KMS-11 (cell line): Measurements from ENCODE around the gene FAM163A.

ENCODE experiments used
- H2AFZ ChIP-seq: fragments of 200-600 bp; sonication (generic); 2 replicates; pipeline ENCODE4 v1.6.1; 2016; ENCODE audit warnings: antibody characterized with exemption, mixed run types, low read depth
- H3K27ac ChIP-seq: fragments of 200-600 bp; sonication (generic); 2 replicates; pipeline ENCODE4 v1.6.1; 2016; ENCODE audit warnings: mild to moderate bottlenecking, mixed run types
- H3K27me3 ChIP-seq: fragments of 200-600 bp; sonication (generic); 2 replicates; pipeline ENCODE4 v1.6.1; 2017; ENCODE audit warnings: mild to moderate bottlenecking, low read depth, mixed run types, moderate library complexity; ENCODE audit not compliant: insufficient read depth
- H3K36me3 ChIP-seq: fragments of 200-600 bp; sonication (generic); 2 replicates; pipeline ENCODE4 v1.6.1; 2017; ENCODE audit warnings: mild to moderate bottlenecking, mixed run types; ENCODE audit not compliant: insufficient read depth
- H3K4me1 ChIP-seq: fragments of 200-600 bp; sonication (generic); 2 replicates; pipeline ENCODE4 v1.6.1; 2016; ENCODE audit warnings: mild to moderate bottlenecking, low read depth, mixed run types; ENCODE audit not compliant: poor library complexity, severe bottlenecking
- H3K4me2 ChIP-seq: fragments of 200-600 bp; sonication (generic); 2 replicates; pipeline ENCODE4 v1.7.0; 2016; ENCODE audit warnings: mild to moderate bottlenecking, mixed run types
- H3K4me3 ChIP-seq: fragments of 200-600 bp; sonication (generic); IDR thresholded peaks from 2 replicates; pipeline ENCODE4 v1.6.1; 2017; ENCODE audit warnings: low read depth, low read length, mixed read lengths; ENCODE audit not compliant: insufficient read depth
- H3K79me2 ChIP-seq: fragments of 200-600 bp; sonication (generic); 2 replicates; pipeline ENCODE4 v1.6.1; 2016; ENCODE audit warnings: low read depth, mixed run types; ENCODE audit not compliant: insufficient read depth
- H3K9ac ChIP-seq: fragments of 200-600 bp; sonication (generic); 2 replicates; pipeline ENCODE4 v1.6.1; 2016; ENCODE audit warnings: mild to moderate bottlenecking, mixed run types
- H4K20me1 ChIP-seq: fragments of 200-600 bp; sonication (generic); 2 replicates; pipeline ENCODE4 v1.6.1; 2016; ENCODE audit warnings: mild to moderate bottlenecking, mixed run types; ENCODE audit not compliant: insufficient read depth
- CTCF ChIP-seq: fragments of 200-600 bp; sonication (generic); conservative IDR thresholded peaks from 2 replicates; pipeline ENCODE4 v1.6.1; 2017; ENCODE audit warnings: low read depth, mild to moderate bottlenecking, antibody characterized with exemption, low read length, moderate library complexity, mixed read lengths

The FAM163A gene

GRCh38 chr1:179742291-179742690 lies 800 bp upstream of the FAM163A start:
- no peak overlapping the region for H3K27ac ChIP-seq
- H2AFZ ChIP-seq, result no peak overlapping the region
- no peak overlapping the region for H3K9ac ChIP-seq
- no peak for TF ChIP-seq CTCF
- no peak overlapping the region for H3K4me2 ChIP-seq
- H3K79me2 ChIP-seq, result no peaks in the 10 kb centered on the region
- H3K27me3 ChIP-seq, result no peaks in the 10 kb centered on the region
- no peaks in the 10 kb centered on the region for H3K36me3 ChIP-seq
- no peak overlapping the region for H3K4me3 ChIP-seq
- H3K4me1 ChIP-seq, result no peaks in the 10 kb centered on the region
- no peaks in the 10 kb centered on the region for H4K20me1 ChIP-seq

- no peaks in the 10 kb centered on the region for H3K36me3 ChIP-seq
- no peak overlapping the region for H3K4me2 ChIP-seq
- H3K4me3 ChIP-seq, result no peak overlapping the region
- H4K20me1 ChIP-seq, result no peaks in the 10 kb centered on the region
- TF ChIP-seq CTCF, result no peak
- no peaks in the 10 kb centered on the region for H3K27me3 ChIP-seq
- H2AFZ ChIP-seq, result no peak overlapping the region
- no peak overlapping the region for H3K27ac ChIP-seq
- H3K4me1 ChIP-seq, result no peaks in the 10 kb centered on the region
- no peak overlapping the region for H3K9ac ChIP-seq
- no peaks in the 10 kb centered on the region for H3K79me2 ChIP-seq
Observed at GRCh38 chr1:179743679-179744400, 749 bp downstream of the FAM163A start.

- TF ChIP-seq CTCF, result no peak
- Histone ChIP-seq H3K27ac (no peak overlapping the region), H4K20me1 (no peaks in the 10 kb centered on the region), H3K4me1 (no peaks in the 10 kb centered on the region), H3K4me2 (no peak overlapping the region), H2AFZ (no peak overlapping the region), H3K36me3 (no peaks in the 10 kb centered on the region), H3K4me3 (no peak overlapping the region), H3K9ac (no peak overlapping the region), H3K79me2 (no peaks in the 10 kb centered on the region), H3K27me3 (no peaks in the 10 kb centered on the region)
Observed at GRCh38 chr1:179744401-179745130, 1.5 kb downstream of the FAM163A start.

- H3K4me3 ChIP-seq, result no peak overlapping the region
- H4K20me1 ChIP-seq, result no peaks in the 10 kb centered on the region
- H3K4me2 ChIP-seq, result no peak overlapping the region
- no peak overlapping the region for H2AFZ ChIP-seq
- no peaks in the 10 kb centered on the region for H3K36me3 ChIP-seq
- H3K79me2 ChIP-seq, result no peaks in the 10 kb centered on the region
- no peak overlapping the region for H3K27ac ChIP-seq
- no peak for TF ChIP-seq CTCF
- H3K27me3 ChIP-seq, result no peaks in the 10 kb centered on the region
- no peaks in the 10 kb centered on the region for H3K4me1 ChIP-seq
- H3K9ac ChIP-seq, result no peak overlapping the region
Observed at GRCh38 chr1:179745131-179745611, 2.1 kb downstream of the FAM163A start.
